ENCODE results near the gene CDH13. TPM values are rescaled to one million over a fixed set of nuclear protein-coding genes. Genes with fewer than 3 reads are reported as not detected.
A peak's percentile ranks its signal among the peaks of the same experiment; 100 is the strongest.

Gene CDH13
- total and polyA plus RNA-seq, 9 of the 15 experiments (the other 6 are each of a cell fraction or from before 2014, with no cell fraction given): 0.03 TPM; not detected in 8

DNA sequence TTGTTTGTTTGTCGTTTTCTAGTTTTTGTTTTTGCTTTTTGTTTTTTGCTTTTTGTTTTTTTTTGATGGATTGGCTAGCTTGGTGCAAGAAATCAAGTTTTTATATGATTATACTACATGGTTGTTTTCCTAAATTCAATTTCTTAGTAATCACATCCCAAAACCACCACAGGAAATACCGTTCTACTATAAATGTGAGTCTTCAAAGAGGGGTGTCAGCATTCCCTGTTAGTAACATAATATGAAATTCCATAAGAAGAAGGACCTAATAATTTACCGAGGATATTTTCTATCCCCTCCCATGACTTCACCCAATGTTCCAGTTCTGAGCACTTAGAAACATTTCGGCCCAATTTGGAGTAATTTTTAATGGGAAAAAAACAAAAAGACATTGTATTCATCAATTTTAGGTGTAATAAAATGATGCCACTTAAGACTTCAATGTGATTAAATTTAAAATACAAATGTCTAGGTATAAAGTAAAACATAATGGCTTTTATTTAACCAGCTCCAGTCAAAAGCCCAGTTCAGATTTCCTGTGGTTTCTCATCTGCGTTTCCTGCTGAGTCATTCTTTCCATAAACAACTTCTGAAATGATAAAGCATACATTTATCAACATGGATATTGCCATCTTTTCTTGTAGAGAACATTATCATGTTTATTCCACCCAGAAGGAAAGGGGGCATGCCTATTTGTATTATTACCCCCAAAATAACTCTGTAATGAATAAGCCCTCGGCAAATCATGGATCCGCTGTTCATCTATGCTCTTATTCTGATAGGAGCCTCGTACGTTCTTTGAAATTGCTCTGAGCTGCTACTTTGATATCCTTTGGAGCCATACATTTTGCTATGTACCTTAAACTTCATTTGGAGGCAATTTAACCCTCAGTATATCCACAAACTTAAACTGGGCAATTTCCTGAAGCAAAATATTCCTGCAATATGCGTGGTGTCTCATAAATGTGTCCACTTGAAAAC lies 1209.1 kb downstream of the CDH13 start (continued):
- peak; percentile 84 for TF ChIP-seq JUN (IDR thresholded peaks at IDR 0.05; ENCODE audit: borderline replicate concordance, low read depth, low read length)
- TF ChIP-seq JUN (CRISPR knock-in tag; IDR thresholded peaks at IDR 0.05; ENCODE audit: borderline replicate concordance): no peak
- TF ChIP-seq, protein P1, sequence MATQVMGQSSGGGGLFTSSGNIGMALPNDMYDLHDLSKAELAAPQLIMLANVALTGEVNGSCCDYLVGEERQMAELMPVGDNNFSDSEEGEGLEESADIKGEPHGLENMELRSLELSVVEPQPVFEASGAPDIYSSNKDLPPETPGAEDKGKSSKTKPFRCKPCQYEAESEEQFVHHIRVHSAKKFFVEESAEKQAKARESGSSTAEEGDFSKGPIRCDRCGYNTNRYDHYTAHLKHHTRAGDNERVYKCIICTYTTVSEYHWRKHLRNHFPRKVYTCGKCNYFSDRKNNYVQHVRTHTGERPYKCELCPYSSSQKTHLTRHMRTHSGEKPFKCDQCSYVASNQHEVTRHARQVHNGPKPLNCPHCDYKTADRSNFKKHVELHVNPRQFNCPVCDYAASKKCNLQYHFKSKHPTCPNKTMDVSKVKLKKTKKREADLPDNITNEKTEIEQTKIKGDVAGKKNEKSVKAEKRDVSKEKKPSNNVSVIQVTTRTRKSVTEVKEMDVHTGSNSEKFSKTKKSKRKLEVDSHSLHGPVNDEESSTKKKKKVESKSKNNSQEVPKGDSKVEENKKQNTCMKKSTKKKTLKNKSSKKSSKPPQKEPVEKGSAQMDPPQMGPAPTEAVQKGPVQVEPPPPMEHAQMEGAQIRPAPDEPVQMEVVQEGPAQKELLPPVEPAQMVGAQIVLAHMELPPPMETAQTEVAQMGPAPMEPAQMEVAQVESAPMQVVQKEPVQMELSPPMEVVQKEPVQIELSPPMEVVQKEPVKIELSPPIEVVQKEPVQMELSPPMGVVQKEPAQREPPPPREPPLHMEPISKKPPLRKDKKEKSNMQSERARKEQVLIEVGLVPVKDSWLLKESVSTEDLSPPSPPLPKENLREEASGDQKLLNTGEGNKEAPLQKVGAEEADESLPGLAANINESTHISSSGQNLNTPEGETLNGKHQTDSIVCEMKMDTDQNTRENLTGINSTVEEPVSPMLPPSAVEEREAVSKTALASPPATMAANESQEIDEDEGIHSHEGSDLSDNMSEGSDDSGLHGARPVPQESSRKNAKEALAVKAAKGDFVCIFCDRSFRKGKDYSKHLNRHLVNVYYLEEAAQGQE (IDR thresholded peaks at IDR 0.05; ENCODE audit: borderline replicate concordance): no peak
- TF ChIP-seq, protein P1 (CRISPR knock-in tag; IDR thresholded peaks at IDR 0.05; ENCODE audit: low read depth): no peak
- no peak for TF ChIP-seq NR2C2 (CRISPR knock-in tag; IDR thresholded peaks at IDR 0.05)
- no peak for TF ChIP-seq NR2C2 (tag; IDR thresholded peaks at IDR 0.05)
- no peak for TF ChIP-seq ZNF165 (CRISPR knock-in tag; IDR thresholded peaks at IDR 0.05; ENCODE audit: borderline replicate concordance)
- peak; percentile 19; the same call in 1 of the 2 replicates for TF ChIP-seq NCOR1 (IDR thresholded peaks at IDR 0.05)
- TF ChIP-seq CBX1 (IDR thresholded peaks at IDR 0.05; ENCODE audit: low read depth): no peak
- TF ChIP-seq LEF1 (IDR thresholded peaks at IDR 0.05): no peak
- TF ChIP-seq ZNF583 (CRISPR knock-in tag; IDR thresholded peaks at IDR 0.05): no peak
- 0 out of 2 replicates have a peak, but pooled peaks have one; percentile 18 for TF ChIP-seq NR2C1 (IDR thresholded peaks at IDR 0.05)
- no peak for TF ChIP-seq NR2C1 (tag; IDR thresholded peaks at IDR 0.05)
- TF ChIP-seq FOXK2 (conservative IDR thresholded peaks at IDR 0.05 in 1 of 2, IDR thresholded peaks at IDR 0.05 in 1 of 2; ENCODE audit: low read depth in 2 of 2): peak; percentile 92 to 95
- TF ChIP-seq SREBF2 (CRISPR knock-in tag; IDR thresholded peaks at IDR 0.05): no peak
- TF ChIP-seq POLR3A (IDR thresholded peaks at IDR 0.05; ENCODE audit: borderline replicate concordance, extremely low read depth, insufficient read depth, insufficient read length): no peak
- TF ChIP-seq ERF (CRISPR knock-in tag; IDR thresholded peaks at IDR 0.05): no peak
- TF ChIP-seq, protein P2, sequence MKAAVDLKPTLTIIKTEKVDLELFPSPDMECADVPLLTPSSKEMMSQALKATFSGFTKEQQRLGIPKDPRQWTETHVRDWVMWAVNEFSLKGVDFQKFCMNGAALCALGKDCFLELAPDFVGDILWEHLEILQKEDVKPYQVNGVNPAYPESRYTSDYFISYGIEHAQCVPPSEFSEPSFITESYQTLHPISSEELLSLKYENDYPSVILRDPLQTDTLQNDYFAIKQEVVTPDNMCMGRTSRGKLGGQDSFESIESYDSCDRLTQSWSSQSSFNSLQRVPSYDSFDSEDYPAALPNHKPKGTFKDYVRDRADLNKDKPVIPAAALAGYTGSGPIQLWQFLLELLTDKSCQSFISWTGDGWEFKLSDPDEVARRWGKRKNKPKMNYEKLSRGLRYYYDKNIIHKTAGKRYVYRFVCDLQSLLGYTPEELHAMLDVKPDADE (conservative IDR thresholded peaks at IDR 0.05; ENCODE audit: control insufficient read depth, low read depth, low read length): no peak
- no peak for TF ChIP-seq SMAD2 (IDR thresholded peaks at IDR 0.05; ENCODE audit: low read depth, low read length)
- TF ChIP-seq RAD21 (CRISPR knock-in tag; conservative IDR thresholded peaks at IDR 0.05 in 1 of 2, IDR thresholded peaks at IDR 0.05 in 1 of 2): no peak

Data from K562 (cell line).